Mucosa of stomach (tissue), 1 donor: ENCODE data around the gene PCDHGA9.
"Not testable (repeated sequence)": the region's sequence is repeated elsewhere in the genome, so short reads cannot be mapped to it uniquely, and the experiment has no call there.

Experiments
- H3K27me3 ChIP-seq: one replicate; pipeline ENCODE4 v1.7.0; 2013; ENCODE audit warnings: mild to moderate bottlenecking, low read length; ENCODE audit not compliant: control insufficient read depth, insufficient read depth
- H3K36me3 ChIP-seq: one replicate; pipeline ENCODE4 v1.7.0; 2013; ENCODE audit warnings: low read length; ENCODE audit not compliant: control insufficient read depth, insufficient read depth
- H3K4me1 ChIP-seq: one replicate; pipeline ENCODE4 v1.7.0; 2013; ENCODE audit warnings: mild to moderate bottlenecking, low read length; ENCODE audit not compliant: control insufficient read depth, insufficient read depth
- H3K4me3 ChIP-seq: one replicate; pipeline ENCODE4 v1.7.0; 2013; ENCODE audit warnings: low read length
- H3K9ac ChIP-seq: one replicate; pipeline ENCODE4 v1.7.0; 2013; ENCODE audit warnings: mild to moderate bottlenecking, low read length, moderate library complexity
- H3K9me3 ChIP-seq: one replicate; pipeline ENCODE4 v1.7.0; 2013; ENCODE audit warnings: mild to moderate bottlenecking, low read length, moderate library complexity; ENCODE audit not compliant: control insufficient read depth
- donor health status: Pancreatic carcinoma.

The PCDHGA9 gene

GRCh38 chr5:141369994-141370848 is 32.4 kb upstream of the PCDHGA9 start, which contains the start of gene PCDHGB3:
PCDHGB3 (plus strand) TSS chr5:141370242; CDS start chr5:141370395, 153 bp downstream.
- H3K4me3 ChIP-seq: no peak within 1 kb of the TSS
- peaks cover 37% of the 10 kb centered on the region for H3K27me3 ChIP-seq
- H3K9me3 ChIP-seq: peaks cover 25% of the 10 kb centered on the region
- H3K4me1 ChIP-seq: no peaks in the 10 kb centered on the region
- no peak within 1 kb of the TSS for H3K9ac ChIP-seq
- H3K36me3 ChIP-seq: no peaks in the 10 kb centered on the region

GRCh38 chr5:141371572-141372475 is 30.8 kb upstream of the PCDHGA9 start:
- Histone ChIP-seq H3K4me1 (no peaks in the 10 kb centered on the region), H3K36me3 (no peaks in the 10 kb centered on the region), H3K27me3 (peaks cover 24% of the 10 kb centered on the region), H3K4me3 (no peak overlapping the region), H3K9me3 (peaks cover 18% of the 10 kb centered on the region), H3K9ac (no peak overlapping the region)

DNA sequence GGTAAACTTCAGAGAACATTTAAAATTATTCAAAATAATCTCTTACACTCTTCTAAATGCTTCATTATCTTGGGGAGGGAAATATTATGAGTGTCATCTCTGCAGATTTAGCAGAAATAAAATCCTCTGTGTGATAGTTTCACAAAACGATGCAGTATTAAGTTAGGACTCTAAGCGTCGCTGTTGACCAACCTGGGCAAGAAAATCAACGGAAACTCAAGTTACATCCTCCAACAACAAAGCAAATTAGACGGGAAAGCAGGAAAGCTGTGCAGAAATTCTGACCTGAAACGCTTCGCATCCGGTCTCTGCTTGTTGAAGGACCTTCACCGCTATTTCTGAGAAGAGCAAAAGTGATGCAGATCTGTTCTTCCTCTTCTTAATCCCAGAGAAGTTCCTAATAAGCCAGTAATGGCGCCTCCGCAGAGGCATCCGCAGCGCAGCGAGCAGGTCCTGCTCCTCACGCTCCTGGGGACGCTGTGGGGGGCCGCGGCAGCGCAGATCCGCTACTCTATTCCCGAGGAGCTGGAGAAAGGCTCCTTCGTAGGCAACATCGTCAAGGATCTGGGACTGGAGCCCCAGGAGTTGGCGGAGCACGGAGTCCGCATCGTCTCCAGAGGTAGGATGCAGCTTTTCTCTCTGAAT is 28.8 kb upstream of the PCDHGA9 start, which contains the start of gene PCDHGA6:
PCDHGA6 (plus strand) TSS at position 219 of the 645 bp plus-strand sequence; CDS start at position 412, 193 bp downstream.
- H3K4me1 ChIP-seq: no peaks in the 10 kb centered on the region
- no peak within 1 kb of the TSS for H3K4me3 ChIP-seq
- H3K9ac ChIP-seq: no peak within 1 kb of the TSS
- peaks cover 18% of the 10 kb centered on the region for H3K9me3 ChIP-seq
- no peaks in the 10 kb centered on the region for H3K36me3 ChIP-seq
- peaks cover 24% of the 10 kb centered on the region for H3K27me3 ChIP-seq

DNA sequence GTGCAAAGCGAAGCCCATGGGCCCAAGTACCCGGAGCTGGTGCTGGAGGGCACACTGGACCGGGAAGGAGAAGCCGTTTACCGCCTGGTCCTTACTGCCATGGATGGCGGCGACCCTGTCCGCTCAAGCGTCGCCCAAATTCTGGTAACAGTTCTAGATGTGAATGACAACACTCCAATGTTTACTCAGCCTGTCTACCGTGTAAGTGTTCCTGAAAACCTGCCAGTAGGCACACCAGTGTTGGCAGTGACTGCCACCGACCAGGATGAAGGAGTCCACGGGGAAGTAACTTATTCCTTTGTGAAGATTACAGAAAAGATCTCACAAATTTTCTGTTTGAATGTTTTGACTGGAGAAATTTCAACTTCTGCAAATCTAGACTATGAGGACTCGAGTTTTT is 28.0 kb upstream of the PCDHGA9 start:
- no peak overlapping the region for H3K4me3 ChIP-seq
- H3K4me1 ChIP-seq: no peaks in the 10 kb centered on the region

DNA sequence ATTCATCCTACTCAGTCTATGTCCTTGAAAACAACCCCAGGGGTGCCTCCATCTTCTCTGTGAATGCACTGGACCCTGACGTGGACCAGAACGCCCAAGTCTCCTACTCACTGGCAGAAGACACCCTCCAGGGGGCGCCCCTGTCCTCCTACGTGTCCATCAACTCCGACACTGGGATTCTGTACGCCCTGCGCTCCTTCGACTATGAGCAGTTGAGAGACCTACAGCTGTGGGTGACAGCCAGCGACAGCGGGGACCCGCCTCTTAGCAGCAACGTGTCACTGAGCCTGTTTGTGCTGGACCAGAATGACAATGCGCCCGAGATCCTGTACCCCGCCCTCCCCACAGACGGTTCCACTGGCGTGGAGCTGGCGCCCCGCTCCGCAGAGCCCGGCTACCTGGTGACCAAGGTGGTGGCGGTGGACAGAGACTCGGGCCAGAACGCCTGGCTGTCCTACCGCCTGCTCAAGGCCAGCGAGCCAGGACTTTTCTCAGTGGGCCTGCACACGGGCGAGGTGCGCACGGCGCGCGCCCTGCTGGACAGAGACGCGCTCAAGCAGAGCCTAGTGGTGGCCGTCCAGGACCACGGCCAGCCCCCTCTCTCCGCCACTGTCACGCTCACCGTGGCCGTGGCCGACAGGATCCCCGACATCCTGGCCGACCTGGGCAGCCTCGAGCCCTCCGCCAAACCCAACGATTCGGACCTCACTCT is 27.0 kb upstream of the PCDHGA9 start:
- H3K36me3 ChIP-seq, H3K4me1 ChIP-seq, H3K4me3 ChIP-seq, H3K9ac ChIP-seq: not testable (repeated sequence)
- Histone ChIP-seq H3K27me3 (peaks cover 17% of the 10 kb centered on the region), H3K9me3 (peaks cover 18% of the 10 kb centered on the region)

More for the DNA sequence above, 28.0 kb upstream of the PCDHGA9 start:
- H3K27me3 ChIP-seq: peaks cover 24% of the 10 kb centered on the region
- H3K9me3 ChIP-seq: peaks cover 18% of the 10 kb centered on the region
- H3K36me3 ChIP-seq: no peaks in the 10 kb centered on the region
- no peak overlapping the region for H3K9ac ChIP-seq

DNA sequence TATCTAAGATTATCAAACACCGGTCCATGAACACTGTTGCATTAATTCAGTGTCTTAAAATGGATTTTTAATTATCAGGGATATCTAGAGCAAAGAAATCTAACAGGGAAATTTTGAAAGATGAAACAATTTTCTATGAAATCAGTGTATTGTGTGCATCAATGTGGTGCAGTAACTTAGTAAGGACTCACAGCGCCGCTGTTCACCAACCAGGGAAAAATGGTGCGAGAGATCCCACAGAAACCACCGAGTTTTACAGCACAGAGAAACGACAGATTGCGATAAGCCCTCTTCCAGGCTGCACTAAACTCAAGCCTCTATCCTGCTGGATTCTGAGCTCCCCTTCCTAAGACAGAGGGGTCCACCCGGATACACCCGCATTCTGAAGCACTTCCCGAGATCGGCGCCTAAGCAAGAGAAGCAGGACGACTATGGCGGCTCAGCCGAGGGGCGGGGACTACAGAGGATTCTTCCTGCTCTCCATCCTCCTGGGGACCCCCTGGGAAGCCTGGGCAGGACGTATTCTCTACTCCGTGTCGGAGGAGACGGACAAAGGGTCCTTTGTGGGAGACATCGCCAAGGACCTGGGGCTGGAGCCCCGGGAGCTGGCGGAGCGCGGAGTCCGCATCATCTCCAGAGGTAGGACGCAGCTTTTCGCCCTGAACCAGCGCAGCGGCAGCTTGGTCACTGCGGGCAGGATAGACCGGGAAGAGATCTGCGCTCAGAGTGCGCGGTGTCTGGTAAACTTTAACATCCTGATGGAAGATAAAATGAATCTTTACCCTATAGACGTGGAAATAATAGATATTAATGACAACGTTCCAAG is 19.9 kb upstream of the PCDHGA9 start, which contains the start of gene PCDHGA7:
PCDHGA7 (plus strand) TSS at position 274 of the 826 bp plus-strand sequence; CDS start at position 432, 158 bp downstream.
- peaks cover 15% of the 10 kb centered on the region for H3K27me3 ChIP-seq
- no peak within 1 kb of the TSS for H3K9ac ChIP-seq
- H3K9me3 ChIP-seq: peaks cover 15% of the 10 kb centered on the region

GRCh38 chr5:141383345-141383744 is 19.2 kb upstream of the PCDHGA9 start:
- Histone ChIP-seq H3K9ac (no peak overlapping the region), H3K27me3 (peaks cover 17% of the 10 kb centered on the region), H3K4me3 (no peak overlapping the region), H3K36me3 (no peaks in the 10 kb centered on the region), H3K9me3 (peaks cover 17% of the 10 kb centered on the region), H3K4me1 (no peaks in the 10 kb centered on the region)

More for the DNA sequence above, 19.9 kb upstream of the PCDHGA9 start, which contains the start of gene PCDHGA7:
- H3K4me1 ChIP-seq: no peaks in the 10 kb centered on the region
- H3K36me3 ChIP-seq: no peaks in the 10 kb centered on the region
- peak within 1 kb of the TSS; percentile 41 for H3K4me3 ChIP-seq

GRCh38 chr5:141384471-141385267 is 17.9 kb upstream of the PCDHGA9 start:
- Histone ChIP-seq H3K9ac (no peak overlapping the region), H3K27me3 (peaks cover 28% of the 10 kb centered on the region), H3K4me3 (no peak overlapping the region), H3K9me3 (peaks cover 23% of the 10 kb centered on the region), H3K4me1 (no peaks in the 10 kb centered on the region), H3K36me3 (no peaks in the 10 kb centered on the region)

- peaks cover 23% of the 10 kb centered on the region for H3K9me3 ChIP-seq
- not testable (repeated sequence) for H3K4me3 ChIP-seq
Measured at GRCh38 chr5:141387557-141388311, 14.8 kb upstream of the PCDHGA9 start, which contains the start of gene PCDHGB4. PCDHGB4 (plus strand) TSS chr5:141387698; CDS start chr5:141387885, 187 bp downstream.

More at GRCh38 chr5:141387557-141388311, 14.8 kb upstream of the PCDHGA9 start, which contains the start of gene PCDHGB4:
- not testable (repeated sequence) for H3K9ac ChIP-seq, H3K4me1 ChIP-seq, H3K36me3 ChIP-seq
- peaks cover 27% of the 10 kb centered on the region for H3K27me3 ChIP-seq
